ENCODE measurements around the gene PSTPIP2.

DNA sequence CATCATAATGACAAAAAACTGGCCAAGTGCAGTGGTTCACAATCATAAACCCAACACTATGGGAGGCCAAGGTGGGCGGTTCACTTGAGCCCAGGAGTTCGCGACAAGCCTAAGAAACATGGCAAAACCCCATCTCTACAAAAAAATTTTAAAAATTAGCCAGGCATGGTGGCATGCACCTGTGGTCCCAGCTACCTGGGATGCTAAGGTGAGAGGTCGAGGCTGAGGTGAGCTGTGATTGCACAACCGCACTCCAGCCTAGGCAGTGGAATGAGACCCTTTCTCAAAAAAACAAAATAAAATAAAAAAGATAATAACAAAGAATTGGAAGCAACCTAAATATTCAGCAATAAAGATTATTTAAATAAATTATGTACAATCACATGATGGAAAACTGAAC is 21.8 kb downstream of the PSTPIP2 start:
- TF ChIP-seq POLR2AphosphoS5 (IDR thresholded peaks at IDR 0.05) (no peak), RAD21 (conservative IDR thresholded peaks at IDR 0.05) (no peak)
- TF ChIP-seq, protein P1, sequence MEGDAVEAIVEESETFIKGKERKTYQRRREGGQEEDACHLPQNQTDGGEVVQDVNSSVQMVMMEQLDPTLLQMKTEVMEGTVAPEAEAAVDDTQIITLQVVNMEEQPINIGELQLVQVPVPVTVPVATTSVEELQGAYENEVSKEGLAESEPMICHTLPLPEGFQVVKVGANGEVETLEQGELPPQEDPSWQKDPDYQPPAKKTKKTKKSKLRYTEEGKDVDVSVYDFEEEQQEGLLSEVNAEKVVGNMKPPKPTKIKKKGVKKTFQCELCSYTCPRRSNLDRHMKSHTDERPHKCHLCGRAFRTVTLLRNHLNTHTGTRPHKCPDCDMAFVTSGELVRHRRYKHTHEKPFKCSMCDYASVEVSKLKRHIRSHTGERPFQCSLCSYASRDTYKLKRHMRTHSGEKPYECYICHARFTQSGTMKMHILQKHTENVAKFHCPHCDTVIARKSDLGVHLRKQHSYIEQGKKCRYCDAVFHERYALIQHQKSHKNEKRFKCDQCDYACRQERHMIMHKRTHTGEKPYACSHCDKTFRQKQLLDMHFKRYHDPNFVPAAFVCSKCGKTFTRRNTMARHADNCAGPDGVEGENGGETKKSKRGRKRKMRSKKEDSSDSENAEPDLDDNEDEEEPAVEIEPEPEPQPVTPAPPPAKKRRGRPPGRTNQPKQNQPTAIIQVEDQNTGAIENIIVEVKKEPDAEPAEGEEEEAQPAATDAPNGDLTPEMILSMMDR (IDR thresholded peaks at IDR 0.05; ENCODE audit: poor library complexity, severe bottlenecking) = no peak
